GM19324 (cell line): Measurements from ENCODE around the gene SHROOM2.

ENCODE experiments used
- ATAC-seq: cut with Tn5 transposase; IDR thresholded peaks from one replicate; pipeline ENCODE4 v1.9.1; 2021; ENCODE audit warnings: mild to moderate bottlenecking, moderate library complexity; ENCODE audit not compliant: unreplicated experiment, low FRiP score

The SHROOM2 gene

DNA sequence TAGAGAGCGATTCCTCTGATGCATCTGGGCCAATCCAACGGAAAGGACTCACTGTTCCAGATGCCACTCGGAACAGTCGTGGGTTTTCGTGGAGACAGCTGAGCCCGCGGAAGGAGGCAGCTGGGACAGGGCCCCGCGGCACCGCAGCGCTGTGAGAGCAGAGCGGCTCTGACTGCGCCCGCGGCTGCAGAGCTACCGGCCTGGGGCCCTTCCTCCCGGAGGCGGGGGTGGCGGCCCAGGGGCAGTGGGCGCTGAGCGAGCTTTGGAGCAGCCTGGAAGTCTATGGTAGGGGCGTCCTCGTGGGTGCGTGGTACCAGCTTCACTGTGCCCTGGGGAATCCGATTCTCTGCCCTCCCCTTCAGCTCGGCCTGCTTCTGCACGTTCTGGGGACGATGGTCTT, 205.8 kb downstream of the SHROOM2 start:
- ATAC-seq, result no peak

DNA sequence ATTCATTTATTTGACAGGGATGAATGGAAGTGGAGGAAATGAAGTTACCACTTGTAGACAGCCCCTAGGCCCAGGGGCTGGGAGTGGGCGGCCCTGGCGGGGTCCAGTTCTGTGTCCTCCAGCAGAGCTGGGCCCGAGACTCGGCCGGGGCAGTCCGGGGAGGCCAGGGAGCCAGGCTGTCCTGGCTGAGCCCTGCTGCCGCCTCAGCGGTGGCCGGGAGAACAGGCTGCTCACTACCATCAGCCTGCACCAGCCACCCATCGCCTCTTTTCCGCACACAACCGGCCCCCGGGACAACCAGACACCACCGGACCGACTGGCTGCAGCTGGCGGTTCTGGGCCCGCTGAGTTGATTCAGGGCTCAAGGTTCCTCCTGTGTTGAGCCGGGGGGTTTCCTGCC, 206.5 kb downstream of the SHROOM2 start:
- ATAC-seq, result no peak

DNA sequence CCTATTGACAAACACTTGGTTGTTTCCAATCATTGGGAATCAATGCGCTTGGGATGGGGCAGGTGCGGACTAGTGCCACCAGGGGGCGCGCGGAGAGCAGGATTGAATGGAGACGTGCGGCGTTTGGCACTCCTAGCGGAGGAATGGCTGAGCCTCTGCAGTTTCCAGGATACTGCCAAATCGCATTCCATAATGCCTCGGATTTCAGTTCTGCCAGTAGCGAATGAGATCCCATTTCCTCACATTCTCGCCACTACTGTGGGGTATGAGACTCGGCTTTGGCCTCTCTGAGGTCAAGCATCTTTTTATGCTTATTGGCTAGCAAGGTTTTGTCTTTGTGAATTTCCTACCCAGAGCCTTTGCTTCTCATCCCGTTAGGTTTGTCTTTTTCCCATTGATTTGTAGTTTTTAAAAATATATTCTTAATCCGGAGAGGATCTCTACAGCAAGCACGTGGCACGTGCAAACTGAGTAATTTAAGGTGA, 209.7 kb downstream of the SHROOM2 start:
- peak; percentile 53 for ATAC-seq

DNA sequence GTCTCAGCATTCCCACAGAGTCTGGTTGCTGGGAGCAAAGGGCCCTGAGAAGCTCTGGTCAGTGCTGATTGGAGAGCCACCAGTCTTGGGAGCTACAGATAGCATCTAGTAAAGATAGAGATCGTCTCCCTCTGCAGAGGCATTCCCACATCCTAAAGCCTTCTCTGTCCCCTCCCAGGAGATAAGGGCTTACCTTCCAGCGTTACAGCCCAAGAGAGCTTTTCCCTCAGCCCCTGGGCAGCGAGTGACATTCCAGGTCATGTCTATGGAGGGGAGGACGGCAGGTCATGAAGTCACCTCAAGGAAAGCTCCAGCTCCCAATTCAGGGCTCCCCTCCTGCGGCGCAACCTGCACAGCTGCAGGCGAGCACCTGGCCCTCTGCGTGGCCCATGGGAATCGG, 210.8 kb downstream of the SHROOM2 start:
- ATAC-seq, result no peak

DNA sequence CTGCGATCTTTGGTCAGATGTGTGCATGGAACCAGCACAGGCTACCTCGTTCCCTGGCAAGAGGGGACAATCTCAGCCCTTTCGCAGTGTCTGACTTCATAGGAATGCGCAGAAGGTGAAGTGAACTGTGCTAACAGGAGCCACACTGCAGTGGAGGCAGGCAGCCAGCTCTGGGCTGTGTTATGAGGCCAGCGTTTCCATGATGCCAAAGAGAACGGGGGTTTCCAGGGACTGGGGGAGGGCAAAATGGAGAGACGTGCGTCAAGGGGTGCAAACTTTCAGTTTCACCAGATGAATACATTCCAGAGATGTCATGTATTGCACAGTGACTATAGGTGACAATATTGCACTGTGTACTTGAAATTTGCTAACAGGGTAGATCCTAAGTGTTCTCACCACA, 211.3 kb downstream of the SHROOM2 start:
- no peak for ATAC-seq
